NOMO-1 treated with DMSO at 0.1 percent for 48 hours (cell line): Measurements from ENCODE around the gene MEIOSIN.

Source experiments
- DNase-seq: peaks from one replicate; lab custom pipeline; 2025; ENCODE audit not compliant: unreplicated experiment; lab: John Stamatoyannopoulos, UW

The MEIOSIN gene

GRCh38 chr19:45779231-45780145, 46.2 kb downstream of the MEIOSIN start:
- DNase-seq: peak; percentile 38

- no peak for DNase-seq
Measured at GRCh38 chr19:45780146-45780447, 46.9 kb downstream of the MEIOSIN start.

GRCh38 chr19:45780448-45781213, 47.4 kb downstream of the MEIOSIN start:
- no peak for DNase-seq

GRCh38 chr19:45781214-45782161, 48.2 kb downstream of the MEIOSIN start:
- no peak for DNase-seq

GRCh38 chr19:45782162-45782691, 49.0 kb downstream of the MEIOSIN start, which contains the start of gene DMPK:
DMPK (minus strand) TSS chr19:45782490; CDS start chr19:45782352, 138 bp downstream.
- DNase-seq: no peak

GRCh38 chr19:45782820-45783785, 49.9 kb downstream of the MEIOSIN start:
- no peak for DNase-seq

GRCh38 chr19:45784096-45784495, 50.9 kb downstream of the MEIOSIN start:
- DNase-seq: no peak

- DNase-seq: no peak
Measured at GRCh38 chr19:45785097-45785496, 51.9 kb downstream of the MEIOSIN start.

- DNase-seq: no peak
Measured at GRCh38 chr19:45785781-45786532, 52.7 kb downstream of the MEIOSIN start.

- DNase-seq: no peak
Measured at GRCh38 chr19:45786533-45786894, 53.3 kb downstream of the MEIOSIN start.

- DNase-seq: no peak
Measured at GRCh38 chr19:45789035-45789786, 56.0 kb downstream of the MEIOSIN start.

GRCh38 chr19:45790942-45791341, 57.7 kb downstream of the MEIOSIN start:
- peak; percentile 93 for DNase-seq

GRCh38 chr19:45791744-45792469, 58.7 kb downstream of the MEIOSIN start:
- no peak for DNase-seq

- DNase-seq: peak; percentile 91
Measured at GRCh38 chr19:45792470-45793177, 59.4 kb downstream of the MEIOSIN start, which contains the start of gene DMWD. DMWD (minus strand) TSS chr19:45792845; CDS start chr19:45792756, 89 bp downstream.

GRCh38 chr19:45793178-45793564, 59.9 kb downstream of the MEIOSIN start:
- DNase-seq: no peak

- no peak for DNase-seq
Measured at GRCh38 chr19:45793876-45794275, 60.6 kb downstream of the MEIOSIN start.

GRCh38 chr19:45794627-45795026, 61.4 kb downstream of the MEIOSIN start:
- no peak for DNase-seq
